Measurements from ENCODE around the gene ALG1. TPM values are rescaled to one million over a fixed set of nuclear protein-coding genes. Genes with fewer than 3 reads are reported as not detected.
A peak's percentile ranks its signal among the peaks of the same experiment; 100 is the strongest.
"Not testable (repeated sequence)": the region's sequence is repeated elsewhere in the genome, so short reads cannot be mapped to it uniquely, and the experiment has no call there.

ALG1 gene
- total RNA-seq, 1 experiment from 2014 or later = 42.0 TPM

DNA sequence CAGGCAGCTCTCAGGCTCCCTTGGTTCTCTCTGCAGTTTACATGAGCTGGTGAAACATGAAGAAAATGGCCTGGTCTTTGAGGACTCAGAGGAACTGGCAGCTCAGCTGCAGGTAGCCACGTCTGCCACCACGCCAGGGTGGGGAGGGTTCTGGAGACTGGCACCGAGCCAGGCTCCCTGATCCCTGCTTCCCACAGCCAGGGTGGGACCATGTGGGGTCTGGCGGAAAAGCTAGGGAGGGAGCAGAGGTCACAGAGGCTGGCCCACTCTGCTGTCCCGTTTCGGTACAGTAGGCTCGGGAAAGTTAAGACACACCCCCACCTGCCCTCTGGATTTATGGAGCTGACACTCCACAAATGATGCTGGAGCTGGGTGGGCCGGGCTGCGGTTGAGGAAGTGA lies 12.0 kb downstream of the ALG1 start:
- CTCF ChIA-PET; H3K27ac Mint-ChIP-seq (ENCODE audit: unreplicated experiment): not testable (repeated sequence)

DNA sequence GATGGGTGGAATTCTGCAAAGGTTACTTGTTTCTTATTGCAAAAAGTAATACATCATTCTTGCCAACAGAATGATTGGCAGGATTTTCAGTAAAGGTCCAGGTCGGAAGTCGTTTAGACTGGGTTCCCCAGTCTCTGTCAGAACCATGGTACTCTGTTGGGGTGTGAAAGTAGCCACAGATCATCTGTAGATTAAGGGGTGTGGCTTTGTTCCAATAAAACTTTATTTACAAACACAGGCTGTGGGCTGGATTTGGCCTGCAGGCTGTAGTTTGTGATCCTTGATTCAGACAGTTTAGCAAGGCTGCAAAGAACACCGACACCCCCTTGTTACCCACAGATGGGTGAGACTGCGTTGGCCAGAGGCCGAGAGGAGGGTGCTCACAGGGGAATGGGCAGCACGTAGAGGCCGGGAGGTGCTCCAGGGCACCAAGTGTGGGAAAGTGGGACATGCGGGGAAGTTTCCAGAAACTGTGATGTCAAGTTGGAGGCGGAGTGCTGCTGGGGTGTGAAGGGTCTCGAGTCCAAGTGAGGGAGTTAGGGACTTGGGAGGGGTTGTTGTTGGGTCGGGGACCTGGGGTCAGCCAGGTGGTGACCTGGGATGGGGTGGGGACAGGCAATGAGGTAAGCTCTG lies 12.6 kb downstream of the ALG1 start:
- CTCF ChIA-PET = interaction anchor here (0.9 to 1.1 kb wide), 3 partner anchors 9 to 166 kb away, joined by 3 to 7 read pairs (median 3); no protein-coding TSS in a partner anchor
- DNase-seq; H3K4me3 ChIP-seq (ENCODE audit: low read depth, low read length); H3K27me3 Mint-ChIP-seq (ENCODE audit: insufficient read depth, unreplicated experiment); H3K9me3 Mint-ChIP-seq (ENCODE audit: unreplicated experiment); intact Hi-C loops (cut with micrococcal nuclease; ENCODE audit: unreplicated experiment); H3K4me3 Mint-ChIP-seq (ENCODE audit: unreplicated experiment); H3K27ac Mint-ChIP-seq (ENCODE audit: unreplicated experiment); H3K4me1 ChIP-seq; BruUV-seq (replicated peaks); H3K36me3 ChIP-seq (ENCODE audit: control insufficient read depth, insufficient read depth, low read length); H3K4me1 Mint-ChIP-seq (ENCODE audit: low read depth, unreplicated experiment); H3K27me3 ChIP-seq (replicated peaks; ENCODE audit: control insufficient read depth, insufficient read depth, low read length); H3K9me3 ChIP-seq: not testable (repeated sequence)
- POLR2A ChIA-PET = interaction anchor here (0.6 kb wide), 1 partner anchor 58 kb away, joined by 3 read pairs; no protein-coding TSS in a partner anchor
- peaks cover 30% of the 10 kb centered on the region for H3K36me3 Mint-ChIP-seq (ENCODE audit: insufficient read depth, unreplicated experiment)

More for the DNA sequence above, 12.0 kb downstream of the ALG1 start:
- H3K9me3 Mint-ChIP-seq (ENCODE audit: unreplicated experiment); DNase-seq; H3K36me3 ChIP-seq (ENCODE audit: control insufficient read depth, insufficient read depth, low read length); H3K27me3 Mint-ChIP-seq (ENCODE audit: insufficient read depth, unreplicated experiment); H3K4me1 Mint-ChIP-seq (ENCODE audit: low read depth, unreplicated experiment); H3K4me3 Mint-ChIP-seq (ENCODE audit: unreplicated experiment); POLR2A ChIA-PET; BruUV-seq (replicated peaks); intact Hi-C loops (cut with micrococcal nuclease; ENCODE audit: unreplicated experiment); H3K27me3 ChIP-seq (replicated peaks; ENCODE audit: control insufficient read depth, insufficient read depth, low read length); H3K4me1 ChIP-seq; H3K4me3 ChIP-seq (ENCODE audit: low read depth, low read length); H3K9me3 ChIP-seq: not testable (repeated sequence)
- H3K36me3 Mint-ChIP-seq (ENCODE audit: insufficient read depth, unreplicated experiment) = peaks cover 33% of the 10 kb centered on the region

DNA sequence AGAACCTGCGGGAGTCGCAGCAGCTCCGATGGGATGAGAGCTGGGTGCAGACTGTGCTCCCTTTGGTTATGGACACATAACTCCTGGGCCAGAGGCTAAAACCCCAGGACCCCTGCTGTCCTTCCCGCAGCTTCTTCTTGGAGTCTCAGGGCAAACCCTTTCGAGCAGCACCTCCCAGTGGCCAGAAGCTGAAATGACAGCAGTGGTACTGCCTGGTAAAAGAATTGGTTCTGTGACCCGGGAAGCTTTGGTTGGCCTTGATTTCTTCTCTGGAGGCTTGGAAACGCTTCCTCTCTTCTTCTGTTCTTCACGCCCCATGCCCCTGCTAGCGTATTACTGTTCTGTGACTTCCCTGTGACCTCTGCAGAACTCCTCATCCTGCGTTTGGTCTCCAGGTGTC lies 13.2 kb downstream of the ALG1 start:
- H3K27ac Mint-ChIP-seq (ENCODE audit: unreplicated experiment); H3K27me3 ChIP-seq (replicated peaks; ENCODE audit: control insufficient read depth, insufficient read depth, low read length); H3K36me3 ChIP-seq (ENCODE audit: control insufficient read depth, insufficient read depth, low read length); H3K4me1 ChIP-seq; H3K4me3 Mint-ChIP-seq (ENCODE audit: unreplicated experiment); H3K9me3 Mint-ChIP-seq (ENCODE audit: unreplicated experiment); H3K4me1 Mint-ChIP-seq (ENCODE audit: low read depth, unreplicated experiment); H3K9me3 ChIP-seq; H3K27me3 Mint-ChIP-seq (ENCODE audit: insufficient read depth, unreplicated experiment); H3K4me3 ChIP-seq (ENCODE audit: low read depth, low read length); intact Hi-C loops (cut with micrococcal nuclease; ENCODE audit: unreplicated experiment): not testable (repeated sequence)
- peaks cover 26% of the 10 kb centered on the region for H3K36me3 Mint-ChIP-seq (ENCODE audit: insufficient read depth, unreplicated experiment)
- CTCF ChIA-PET = interaction anchor here (0.6 to 1.1 kb wide), 4 partner anchors 9 to 167 kb away, joined by 3 to 7 read pairs (median 3); no protein-coding TSS in a partner anchor
- TF ChIP-seq, protein P1, sequence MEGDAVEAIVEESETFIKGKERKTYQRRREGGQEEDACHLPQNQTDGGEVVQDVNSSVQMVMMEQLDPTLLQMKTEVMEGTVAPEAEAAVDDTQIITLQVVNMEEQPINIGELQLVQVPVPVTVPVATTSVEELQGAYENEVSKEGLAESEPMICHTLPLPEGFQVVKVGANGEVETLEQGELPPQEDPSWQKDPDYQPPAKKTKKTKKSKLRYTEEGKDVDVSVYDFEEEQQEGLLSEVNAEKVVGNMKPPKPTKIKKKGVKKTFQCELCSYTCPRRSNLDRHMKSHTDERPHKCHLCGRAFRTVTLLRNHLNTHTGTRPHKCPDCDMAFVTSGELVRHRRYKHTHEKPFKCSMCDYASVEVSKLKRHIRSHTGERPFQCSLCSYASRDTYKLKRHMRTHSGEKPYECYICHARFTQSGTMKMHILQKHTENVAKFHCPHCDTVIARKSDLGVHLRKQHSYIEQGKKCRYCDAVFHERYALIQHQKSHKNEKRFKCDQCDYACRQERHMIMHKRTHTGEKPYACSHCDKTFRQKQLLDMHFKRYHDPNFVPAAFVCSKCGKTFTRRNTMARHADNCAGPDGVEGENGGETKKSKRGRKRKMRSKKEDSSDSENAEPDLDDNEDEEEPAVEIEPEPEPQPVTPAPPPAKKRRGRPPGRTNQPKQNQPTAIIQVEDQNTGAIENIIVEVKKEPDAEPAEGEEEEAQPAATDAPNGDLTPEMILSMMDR (IDR thresholded peaks at IDR 0.05; ENCODE audit: insufficient read depth in 1 of 2, low read depth in 1 of 2, low read length in 1 of 2, severe bottlenecking in 1 of 2, unreplicated experiment in 1 of 2) = peak; percentile 66 to 68
- DNase-seq = peak; percentile 66 to 71
- TSS peak; percentile 34 for BruUV-seq (replicated peaks)
- POLR2A ChIA-PET = interaction anchor here (0.6 kb wide), 1 partner anchor 59 kb away, joined by 3 read pairs; no protein-coding TSS in a partner anchor

DNA sequence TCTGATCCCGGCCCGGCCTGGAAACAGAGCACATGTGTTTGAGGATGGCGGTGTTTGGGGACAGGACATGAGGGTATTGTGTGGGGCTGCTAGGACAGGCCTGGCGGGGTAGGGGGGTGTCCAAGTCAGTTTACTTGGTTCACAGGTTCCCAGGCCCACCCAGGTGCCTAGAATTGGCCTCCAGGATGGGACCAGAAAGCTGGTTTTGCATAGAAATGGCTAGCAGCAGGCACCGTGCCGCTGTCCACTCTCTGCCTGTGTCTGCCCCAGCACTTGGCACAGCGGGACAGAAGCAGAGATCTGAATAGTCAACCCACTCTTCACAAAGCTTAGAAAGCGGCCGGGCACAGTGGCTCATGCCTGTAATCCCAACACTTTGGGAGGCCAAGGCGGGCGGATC lies 14.1 kb downstream of the ALG1 start:
- H3K27ac Mint-ChIP-seq (ENCODE audit: unreplicated experiment); BruUV-seq (replicated peaks); H3K27me3 ChIP-seq (replicated peaks; ENCODE audit: control insufficient read depth, insufficient read depth, low read length); H3K4me1 Mint-ChIP-seq (ENCODE audit: low read depth, unreplicated experiment); CTCF ChIA-PET; intact Hi-C loops (cut with micrococcal nuclease; ENCODE audit: unreplicated experiment); DNase-seq; H3K4me3 ChIP-seq (ENCODE audit: low read depth, low read length); H3K9me3 Mint-ChIP-seq (ENCODE audit: unreplicated experiment); H3K4me3 Mint-ChIP-seq (ENCODE audit: unreplicated experiment); H3K9me3 ChIP-seq; POLR2A ChIA-PET; H3K27me3 Mint-ChIP-seq (ENCODE audit: insufficient read depth, unreplicated experiment); H3K4me1 ChIP-seq; H3K36me3 ChIP-seq (ENCODE audit: control insufficient read depth, insufficient read depth, low read length): not testable (repeated sequence)
- peaks cover 25% of the 10 kb centered on the region for H3K36me3 Mint-ChIP-seq (ENCODE audit: insufficient read depth, unreplicated experiment)

DNA sequence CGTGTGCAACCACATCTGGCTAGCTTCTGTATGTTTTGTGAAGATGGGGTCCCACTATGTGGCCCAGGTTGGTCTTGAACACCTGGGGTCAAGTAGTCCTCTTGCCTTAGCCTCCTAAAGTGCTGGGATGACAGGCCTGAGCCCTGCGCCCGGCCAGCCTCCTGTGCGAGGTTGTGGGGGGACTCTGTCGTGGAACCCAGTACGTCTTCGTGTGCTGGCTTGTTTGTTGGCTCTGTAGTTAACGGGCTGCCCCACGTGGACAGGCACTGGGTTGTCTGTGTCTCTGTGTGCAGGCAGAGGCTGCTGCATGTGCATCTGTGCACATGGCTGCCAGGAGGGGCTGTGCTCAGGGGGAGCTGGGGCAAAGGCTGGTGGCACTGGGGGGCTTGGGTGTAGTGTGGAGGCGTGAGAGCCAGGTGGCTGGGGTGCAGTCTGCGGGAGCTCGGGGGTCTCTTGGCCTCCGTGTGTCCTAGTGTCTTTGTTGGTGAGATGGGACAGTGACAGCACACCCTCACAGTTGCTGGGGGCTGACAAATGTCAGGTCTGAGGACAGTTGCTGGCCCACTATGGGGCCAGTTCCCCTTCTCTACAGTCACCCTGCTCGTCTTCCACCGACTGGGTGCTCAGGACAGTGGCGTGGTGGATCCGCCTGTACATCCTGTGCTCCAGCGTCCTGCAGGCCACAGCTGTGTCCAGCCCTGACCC lies 16.6 kb downstream of the ALG1 start:
- CTCF ChIA-PET; H3K27me3 Mint-ChIP-seq (ENCODE audit: insufficient read depth, unreplicated experiment); BruUV-seq (replicated peaks); DNase-seq; H3K9me3 Mint-ChIP-seq (ENCODE audit: unreplicated experiment); intact Hi-C loops (cut with micrococcal nuclease; ENCODE audit: unreplicated experiment); POLR2A ChIA-PET; H3K4me3 Mint-ChIP-seq (ENCODE audit: unreplicated experiment); H3K4me1 ChIP-seq; H3K4me1 Mint-ChIP-seq (ENCODE audit: low read depth, unreplicated experiment); H3K27me3 ChIP-seq (replicated peaks; ENCODE audit: control insufficient read depth, insufficient read depth, low read length); H3K4me3 ChIP-seq (ENCODE audit: low read depth, low read length); H3K27ac Mint-ChIP-seq (ENCODE audit: unreplicated experiment); H3K36me3 ChIP-seq (ENCODE audit: control insufficient read depth, insufficient read depth, low read length); H3K9me3 ChIP-seq: not testable (repeated sequence)
- peaks cover 32% of the 10 kb centered on the region for H3K36me3 Mint-ChIP-seq (ENCODE audit: insufficient read depth, unreplicated experiment)

DNA sequence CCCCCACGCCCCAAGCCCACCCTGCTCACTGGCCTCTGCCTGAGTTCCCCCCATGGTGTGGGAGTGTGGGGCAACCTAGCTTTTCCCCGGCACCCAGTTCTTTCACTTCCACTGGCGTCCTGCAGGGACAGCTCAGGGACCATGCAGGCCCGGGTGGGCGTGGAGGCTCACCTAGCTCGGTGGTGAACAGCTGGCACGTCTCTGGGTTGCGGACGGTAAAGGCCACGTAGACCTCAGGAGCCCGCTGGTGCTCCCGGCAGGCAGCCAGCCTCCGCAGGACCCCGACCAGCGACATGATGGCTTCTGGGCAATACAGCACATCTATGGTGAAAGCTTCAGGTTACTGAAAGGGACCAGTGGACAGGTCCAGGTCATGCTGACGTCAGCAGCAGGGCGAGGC lies 17.3 kb downstream of the ALG1 start:
- H3K4me3 Mint-ChIP-seq (ENCODE audit: unreplicated experiment); POLR2A ChIA-PET: not testable (repeated sequence)
- H3K36me3 Mint-ChIP-seq (ENCODE audit: insufficient read depth, unreplicated experiment) = peaks cover 32% of the 10 kb centered on the region

More for the DNA sequence above, 17.3 kb downstream of the ALG1 start:
- H3K4me1 ChIP-seq; CTCF ChIA-PET; H3K27me3 Mint-ChIP-seq (ENCODE audit: insufficient read depth, unreplicated experiment); H3K27ac Mint-ChIP-seq (ENCODE audit: unreplicated experiment); H3K9me3 ChIP-seq; H3K4me1 Mint-ChIP-seq (ENCODE audit: low read depth, unreplicated experiment); H3K36me3 ChIP-seq (ENCODE audit: control insufficient read depth, insufficient read depth, low read length); H3K27me3 ChIP-seq (replicated peaks; ENCODE audit: control insufficient read depth, insufficient read depth, low read length); BruUV-seq (replicated peaks); DNase-seq; intact Hi-C loops (cut with micrococcal nuclease; ENCODE audit: unreplicated experiment); H3K4me3 ChIP-seq (ENCODE audit: low read depth, low read length); H3K9me3 Mint-ChIP-seq (ENCODE audit: unreplicated experiment): not testable (repeated sequence)
